ENCODE results near the gene RACK1. TPM values are rescaled to one million over a fixed set of nuclear protein-coding genes. Genes with fewer than 3 reads are reported as not detected.

RACK1 gene
- polyA plus RNA-seq, 1 donor (not counting 4 experiments of a cell fraction or from before 2014, with no cell fraction given), result 3,291 TPM

- Histone ChIP-seq H3K4me2 (ENCODE audit: control insufficient read depth, extremely low read depth, insufficient read depth, low read depth, low read length) (no peak overlapping the region), H3K9ac (ENCODE audit: control insufficient read depth, extremely low read depth, insufficient read depth, low read length) (no peak overlapping the region), H3K27me3 (ENCODE audit: control insufficient read depth, extremely low read depth, insufficient read depth, low read length) (no peaks in the 10 kb centered on the region), H3K79me2 (ENCODE audit: control insufficient read depth, insufficient read depth, low read length) (peaks cover 15% of the 10 kb centered on the region), H3K36me3 (ENCODE audit: control insufficient read depth in 2 of 2, extremely low read depth in 1 of 2, insufficient read depth in 2 of 2, low read length in 2 of 2) (peaks cover 48 to 54% of the 10 kb centered on the region in 2 experiments), H3K27ac (ENCODE audit: control insufficient read depth, insufficient read depth, low read length) (no peak overlapping the region), H2AFZ (ENCODE audit: control insufficient read depth, low read length) (no peak overlapping the region), H3K4me3 (ENCODE audit: control insufficient read depth in 2 of 3, extremely low read depth in 1 of 3, insufficient read depth in 2 of 3, low read depth in 1 of 3, low read length in 3 of 3) (no peak overlapping the region), H3K4me1 (ENCODE audit: control insufficient read depth, extremely low read depth, insufficient read depth, low read length) (no peaks in the 10 kb centered on the region), H4K20me1 (ENCODE audit: control insufficient read depth, extremely low read depth, insufficient read depth, low read length) (peaks cover 39% of the 10 kb centered on the region), H3K9me1 (ENCODE audit: control insufficient read depth, extremely low read depth, insufficient read depth, low read length) (no peaks in the 10 kb centered on the region), H3K9me3 (ENCODE audit: control insufficient read depth, low read depth, low read length) (no peaks in the 10 kb centered on the region)
- dilution Hi-C loops (cut with MboI; ENCODE audit: extremely low pct_ligation_motif_present, low sequenced_read_pairs), result no loop called here
- no peak for DNase-seq (ENCODE audit: low read depth, low spot score)
- TF ChIP-seq EZH2 (IDR thresholded peaks at IDR 0.05; ENCODE audit: low read length), result no peak
- TF ChIP-seq CTCF (optimal IDR thresholded peaks at IDR 0.05 in 1 of 3, IDR thresholded peaks at IDR 0.05 in 1 of 3, conservative IDR thresholded peaks at IDR 0.05 in 1 of 3; ENCODE audit: extremely low read depth in 1 of 3, insufficient read depth in 2 of 3, low read length in 3 of 3), result no peak
- FAIRE-seq, result no peak
Observed at GRCh38 chr5:181233801-181234454, 9.8 kb downstream of the RACK1 start.

GRCh38 chr5:181233088-181233800 is 10.5 kb downstream of the RACK1 start:
- H3K9me1 ChIP-seq (ENCODE audit: control insufficient read depth, extremely low read depth, insufficient read depth, low read length), result no peaks in the 10 kb centered on the region
- DNase-seq (ENCODE audit: low read depth, low spot score) (no peak), FAIRE-seq (no peak)
- H4K20me1 ChIP-seq (ENCODE audit: control insufficient read depth, extremely low read depth, insufficient read depth, low read length), result peaks cover 33% of the 10 kb centered on the region
- H3K27me3 ChIP-seq (ENCODE audit: control insufficient read depth, extremely low read depth, insufficient read depth, low read length), result no peaks in the 10 kb centered on the region
- TF ChIP-seq EZH2 (IDR thresholded peaks at IDR 0.05; ENCODE audit: low read length) (no peak), CTCF (optimal IDR thresholded peaks at IDR 0.05 in 1 of 3, IDR thresholded peaks at IDR 0.05 in 1 of 3, conservative IDR thresholded peaks at IDR 0.05 in 1 of 3; ENCODE audit: extremely low read depth in 1 of 3, insufficient read depth in 2 of 3, low read length in 3 of 3) (no peak)
- H3K9ac ChIP-seq (ENCODE audit: control insufficient read depth, extremely low read depth, insufficient read depth, low read length), result no peak overlapping the region
- H3K9me3 ChIP-seq (ENCODE audit: control insufficient read depth, low read depth, low read length), result no peaks in the 10 kb centered on the region
- H3K4me3 ChIP-seq (ENCODE audit: control insufficient read depth in 2 of 3, extremely low read depth in 1 of 3, insufficient read depth in 2 of 3, low read depth in 1 of 3, low read length in 3 of 3), result no peak overlapping the region
- H2AFZ ChIP-seq (ENCODE audit: control insufficient read depth, low read length), result no peak overlapping the region
- no peaks in the 10 kb centered on the region for H3K4me1 ChIP-seq (ENCODE audit: control insufficient read depth, extremely low read depth, insufficient read depth, low read length)
- H3K4me2 ChIP-seq (ENCODE audit: control insufficient read depth, extremely low read depth, insufficient read depth, low read depth, low read length), result no peak overlapping the region
- dilution Hi-C loops (cut with MboI; ENCODE audit: extremely low pct_ligation_motif_present, low sequenced_read_pairs), result no loop called here
- no peak overlapping the region for H3K27ac ChIP-seq (ENCODE audit: control insufficient read depth, insufficient read depth, low read length)
- peaks cover 9% of the 10 kb centered on the region for H3K79me2 ChIP-seq (ENCODE audit: control insufficient read depth, insufficient read depth, low read length)
- peaks cover 47 to 49% of the 10 kb centered on the region in 2 experiments for H3K36me3 ChIP-seq (ENCODE audit: control insufficient read depth in 2 of 2, extremely low read depth in 1 of 2, insufficient read depth in 2 of 2, low read length in 2 of 2)
